Ishikawa (cell line): Measurements from ENCODE around the gene DENND1A.

Experiments
- CEBPB ChIP-seq: IDR thresholded peaks from 2 replicates; pipeline ENCODE4 v1.6.1; 2012
- CREB1 ChIP-seq: IDR thresholded peaks from 2 replicates; pipeline ENCODE4 v1.6.1; 2012; ENCODE audit warnings: low read depth
- EGR1 ChIP-seq: IDR thresholded peaks from 2 replicates; pipeline ENCODE4 v1.6.1; 2012
- EP300 ChIP-seq: IDR thresholded peaks from 2 replicates; pipeline ENCODE4 v1.6.1; 2012; ENCODE audit warnings: borderline replicate concordance
- FOXM1 ChIP-seq: IDR thresholded peaks from 2 replicates; pipeline ENCODE4 v1.6.1; 2012; ENCODE audit warnings: low read depth, borderline replicate concordance
- MAX ChIP-seq: IDR thresholded peaks from 2 replicates; pipeline ENCODE4 v1.6.1; 2012
- NFIC ChIP-seq: IDR thresholded peaks from 2 replicates; pipeline ENCODE4 v1.6.1; 2012
- RAD21 ChIP-seq: IDR thresholded peaks from 2 replicates; pipeline ENCODE4 v1.6.1; 2012; ENCODE audit warnings: low read depth
- REST ChIP-seq: IDR thresholded peaks from 2 replicates; pipeline ENCODE4 v1.6.1; 2012; ENCODE audit warnings: low read depth, mild to moderate bottlenecking
- TAF1 ChIP-seq: IDR thresholded peaks from 2 replicates; pipeline ENCODE4 v1.6.1; 2012; ENCODE audit warnings: low read depth, mild to moderate bottlenecking
- TCF12 ChIP-seq: IDR thresholded peaks from 2 replicates; pipeline ENCODE4 v1.6.1; 2012; ENCODE audit warnings: low read depth
- TEAD4 ChIP-seq: IDR thresholded peaks from 2 replicates; pipeline ENCODE4 v1.6.1; 2012
- USF1 ChIP-seq: IDR thresholded peaks from 2 replicates; pipeline ENCODE4 v1.6.1; 2012
- YY1 ChIP-seq: IDR thresholded peaks from 2 replicates; pipeline ENCODE4 v1.6.1; 2012; ENCODE audit warnings: low read depth
- ZBTB7A ChIP-seq: IDR thresholded peaks from 2 replicates; pipeline ENCODE4 v1.6.1; 2012; ENCODE audit warnings: low read depth

The DENND1A gene

GRCh38 chr9:123843703-123844102 is 86.2 kb downstream of the DENND1A start:
- TF ChIP-seq MAX (no peak), RAD21 (no peak), NFIC (no peak), REST (no peak), ZBTB7A (no peak), YY1 (no peak), TEAD4 (no peak), TCF12 (no peak), USF1 (no peak), EP300 (no peak), EGR1 (no peak), CREB1 (no peak)

GRCh38 chr9:123835821-123836220 is 94.1 kb downstream of the DENND1A start:
- TF ChIP-seq MAX = no peak
- no peak for TF ChIP-seq TCF12
- no peak for TF ChIP-seq NFIC
- TF ChIP-seq ZBTB7A = no peak
- TF ChIP-seq FOXM1 = no peak
- TF ChIP-seq CREB1 = no peak
- TF ChIP-seq CEBPB = no peak
- TF ChIP-seq TAF1 = no peak
- no peak for TF ChIP-seq YY1
- TF ChIP-seq USF1 = no peak
- no peak for TF ChIP-seq RAD21
- no peak for TF ChIP-seq EGR1
- TF ChIP-seq TEAD4 = no peak
- TF ChIP-seq REST = no peak
- TF ChIP-seq EP300 = no peak

GRCh38 chr9:123834889-123835562 is 94.9 kb downstream of the DENND1A start:
- no peak for TF ChIP-seq EP300
- TF ChIP-seq NFIC = no peak
- TF ChIP-seq YY1 = no peak
- TF ChIP-seq TAF1 = no peak
- TF ChIP-seq CEBPB = no peak
- no peak for TF ChIP-seq ZBTB7A
- TF ChIP-seq REST = no peak
- no peak for TF ChIP-seq FOXM1
- no peak for TF ChIP-seq CREB1
- TF ChIP-seq EGR1 = no peak
- TF ChIP-seq RAD21 = no peak

GRCh38 chr9:123834218-123834888 is 95.6 kb downstream of the DENND1A start:
- 0 out of 2 replicates have a peak, but pooled peaks have one; percentile 22 for TF ChIP-seq NFIC
- TF ChIP-seq MAX = no peak
- TF ChIP-seq EGR1 = no peak
- TF ChIP-seq CEBPB = no peak
- no peak for TF ChIP-seq YY1
- no peak for TF ChIP-seq FOXM1
- TF ChIP-seq EP300 = no peak
